Peyer's patch (tissue), 4 donors: ENCODE measurements around the gene EPHA10. TPM values are rescaled to one million over a fixed set of nuclear protein-coding genes. Genes with fewer than 3 reads are reported as not detected.
A peak's percentile ranks its signal among the peaks of the same experiment; 100 is the strongest.

Experiments used
- DNase-seq, 3 donors: peaks; one replicate each; pipeline ENCODE4 v3.0.0-alpha.2; 2017 to 2019
- H3K27ac ChIP-seq, 4 donors: fragments of 200-600 bp; sonication (generic); one replicate each; pipeline ENCODE4 v1.5.1; 2016 to 2019
- H3K27me3 ChIP-seq, 2 donors: fragments of 200-600 bp; sonication (generic); one replicate each; pipeline ENCODE4 v1.5.1; 2019
- H3K36me3 ChIP-seq, 3 donors: fragments of 200-600 bp; sonication (generic); one replicate each; pipeline ENCODE4 v1.5.1; 2016 to 2019
- H3K4me1 ChIP-seq, 4 donors: fragments of 200-600 bp; sonication (generic); one replicate each; pipeline ENCODE4 v1.5.1; 2016 to 2019
- H3K4me3 ChIP-seq, 4 donors: fragments of 200-600 bp; sonication (generic); 1 replicate in 3 of 4; 2 replicates in 1 of 4; pipeline ENCODE4 v1.5.1; 2016 to 2019; ENCODE audit warnings: mild to moderate bottlenecking in 1 of 4
- H3K9me3 ChIP-seq, 4 donors: fragments of 200-600 bp; sonication (generic); one replicate each; pipeline ENCODE4 v1.5.1; 2016 to 2019; ENCODE audit warnings: mild to moderate bottlenecking in 1 of 4
- POLR2A ChIP-seq, 2 donors: fragments of 450-650 bp; IDR thresholded peaks; one replicate each; pipeline ENCODE4 v1.5.1; 2017; ENCODE audit warnings: antibody characterized with exemption in 2 of 2, mild to moderate bottlenecking in 2 of 2, moderate library complexity in 2 of 2
- total RNA-seq, 4 donors: library from RNA; depleted of rRNA; stranded (reverse); fragments of >200 nt; gene quantifications; one replicate each; pipeline ENCODE4 v1.1.0, GENCODE V29; 2016
- TF ChIP-seq, protein P1 (sequence below), 6 experiments: fragments of 450-650 bp in 4 of 6; fragments of 200-600 bp in 2 of 6; sonication (generic) in 1 of 6; IDR thresholded peaks; one replicate each; pipeline ENCODE4 v1.5.1; 2017 to 2019; ENCODE audit warnings: antibody characterized with exemption in 6 of 6, mild to moderate bottlenecking in 3 of 6, moderate library complexity in 1 of 6

The EPHA10 gene
- total RNA-seq, 4 donors from 2014 or later: 9.9 to 67.8 (median 58.0) TPM

- DNase-seq: no peak
- TF ChIP-seq POLR2A (IDR thresholded peaks at IDR 0.05): no peak
- TF ChIP-seq, protein P1, sequence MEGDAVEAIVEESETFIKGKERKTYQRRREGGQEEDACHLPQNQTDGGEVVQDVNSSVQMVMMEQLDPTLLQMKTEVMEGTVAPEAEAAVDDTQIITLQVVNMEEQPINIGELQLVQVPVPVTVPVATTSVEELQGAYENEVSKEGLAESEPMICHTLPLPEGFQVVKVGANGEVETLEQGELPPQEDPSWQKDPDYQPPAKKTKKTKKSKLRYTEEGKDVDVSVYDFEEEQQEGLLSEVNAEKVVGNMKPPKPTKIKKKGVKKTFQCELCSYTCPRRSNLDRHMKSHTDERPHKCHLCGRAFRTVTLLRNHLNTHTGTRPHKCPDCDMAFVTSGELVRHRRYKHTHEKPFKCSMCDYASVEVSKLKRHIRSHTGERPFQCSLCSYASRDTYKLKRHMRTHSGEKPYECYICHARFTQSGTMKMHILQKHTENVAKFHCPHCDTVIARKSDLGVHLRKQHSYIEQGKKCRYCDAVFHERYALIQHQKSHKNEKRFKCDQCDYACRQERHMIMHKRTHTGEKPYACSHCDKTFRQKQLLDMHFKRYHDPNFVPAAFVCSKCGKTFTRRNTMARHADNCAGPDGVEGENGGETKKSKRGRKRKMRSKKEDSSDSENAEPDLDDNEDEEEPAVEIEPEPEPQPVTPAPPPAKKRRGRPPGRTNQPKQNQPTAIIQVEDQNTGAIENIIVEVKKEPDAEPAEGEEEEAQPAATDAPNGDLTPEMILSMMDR (IDR thresholded peaks at IDR 0.05): no peak
- Histone ChIP-seq H3K36me3 (no peaks in the 10 kb centered on the region), H3K27ac (no peak overlapping the region), H3K4me3 (no peak overlapping the region), H3K27me3 (peaks cover 0 to 14% of the 10 kb centered on the region in 2 donors), H3K9me3 (no peaks in the 10 kb centered on the region), H3K4me1 (peaks cover 0 to 17% (median 0%) of the 10 kb centered on the region in 4 donors)
Measured at GRCh38 chr1:37755951-37756560, 8.9 kb downstream of the EPHA10 start.

GRCh38 chr1:37755290-37755689 is 9.6 kb downstream of the EPHA10 start:
- no peaks in the 10 kb centered on the region for H3K36me3 ChIP-seq
- peaks cover 0 to 17% (median 0%) of the 10 kb centered on the region in 4 donors for H3K4me1 ChIP-seq
- no peak overlapping the region for H3K4me3 ChIP-seq
- no peaks in the 10 kb centered on the region for H3K9me3 ChIP-seq
- H3K27ac ChIP-seq: no peak overlapping the region
- TF ChIP-seq POLR2A (IDR thresholded peaks at IDR 0.05): no peak
- TF ChIP-seq, protein P1 (IDR thresholded peaks at IDR 0.05): no peak
- DNase-seq: no peak
- peaks cover 0 to 14% of the 10 kb centered on the region in 2 donors for H3K27me3 ChIP-seq

DNA sequence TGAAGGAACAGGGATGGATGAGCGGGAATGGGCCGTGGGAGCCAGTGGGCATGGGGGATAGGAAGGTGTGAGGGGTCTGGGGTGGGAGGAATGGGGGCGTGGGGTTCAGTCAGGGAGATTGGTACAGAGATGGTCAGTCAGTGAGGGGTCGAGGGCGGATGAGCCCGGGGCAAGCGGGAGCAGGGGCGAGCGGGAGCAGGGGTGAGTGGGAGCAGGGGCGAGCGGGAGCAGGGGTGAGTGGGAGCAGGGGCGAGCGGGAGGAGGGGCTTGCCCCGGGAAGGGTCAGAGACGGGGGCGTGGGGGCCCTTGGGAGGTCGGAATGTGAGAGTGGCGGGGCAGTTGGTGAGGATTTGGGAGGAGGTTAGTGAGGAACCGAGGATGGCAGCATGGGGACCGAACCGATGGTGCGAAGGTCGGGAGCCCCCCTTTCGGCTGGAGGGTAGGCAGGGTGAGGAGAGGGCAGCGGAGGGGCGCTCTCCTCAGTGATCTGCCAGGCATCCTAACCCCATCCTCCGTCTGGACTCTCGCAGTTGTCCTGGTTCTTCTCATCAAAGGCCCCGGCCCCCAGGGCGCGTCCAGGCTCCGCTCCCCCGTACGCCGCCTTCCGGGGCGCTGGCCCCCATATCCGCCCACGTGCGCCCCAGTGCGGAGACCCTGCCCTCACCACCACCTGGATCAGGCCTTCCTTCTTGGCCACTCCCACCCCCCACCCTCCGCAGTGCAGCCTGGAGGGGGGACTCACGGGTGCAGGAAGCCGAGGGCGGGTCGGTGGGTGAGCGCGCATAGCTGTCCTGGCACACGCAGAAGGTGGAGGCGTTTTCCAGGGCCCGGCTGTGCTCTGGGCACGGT is 11.2 kb downstream of the EPHA10 start:
- H3K27ac ChIP-seq: no peak overlapping the region
- no peak for DNase-seq
- peaks cover 0 to 17% (median 0%) of the 10 kb centered on the region in 4 donors for H3K4me1 ChIP-seq
- peaks cover 0 to 14% of the 10 kb centered on the region in 2 donors for H3K27me3 ChIP-seq
- H3K4me3 ChIP-seq: peak overlapping the region in 2 of 4 donors; percentile 54 to 61
- H3K9me3 ChIP-seq: no peaks in the 10 kb centered on the region
- no peak for TF ChIP-seq POLR2A (IDR thresholded peaks at IDR 0.05)
- TF ChIP-seq, protein P1 (IDR thresholded peaks at IDR 0.05): no peak
- no peaks in the 10 kb centered on the region for H3K36me3 ChIP-seq

DNA sequence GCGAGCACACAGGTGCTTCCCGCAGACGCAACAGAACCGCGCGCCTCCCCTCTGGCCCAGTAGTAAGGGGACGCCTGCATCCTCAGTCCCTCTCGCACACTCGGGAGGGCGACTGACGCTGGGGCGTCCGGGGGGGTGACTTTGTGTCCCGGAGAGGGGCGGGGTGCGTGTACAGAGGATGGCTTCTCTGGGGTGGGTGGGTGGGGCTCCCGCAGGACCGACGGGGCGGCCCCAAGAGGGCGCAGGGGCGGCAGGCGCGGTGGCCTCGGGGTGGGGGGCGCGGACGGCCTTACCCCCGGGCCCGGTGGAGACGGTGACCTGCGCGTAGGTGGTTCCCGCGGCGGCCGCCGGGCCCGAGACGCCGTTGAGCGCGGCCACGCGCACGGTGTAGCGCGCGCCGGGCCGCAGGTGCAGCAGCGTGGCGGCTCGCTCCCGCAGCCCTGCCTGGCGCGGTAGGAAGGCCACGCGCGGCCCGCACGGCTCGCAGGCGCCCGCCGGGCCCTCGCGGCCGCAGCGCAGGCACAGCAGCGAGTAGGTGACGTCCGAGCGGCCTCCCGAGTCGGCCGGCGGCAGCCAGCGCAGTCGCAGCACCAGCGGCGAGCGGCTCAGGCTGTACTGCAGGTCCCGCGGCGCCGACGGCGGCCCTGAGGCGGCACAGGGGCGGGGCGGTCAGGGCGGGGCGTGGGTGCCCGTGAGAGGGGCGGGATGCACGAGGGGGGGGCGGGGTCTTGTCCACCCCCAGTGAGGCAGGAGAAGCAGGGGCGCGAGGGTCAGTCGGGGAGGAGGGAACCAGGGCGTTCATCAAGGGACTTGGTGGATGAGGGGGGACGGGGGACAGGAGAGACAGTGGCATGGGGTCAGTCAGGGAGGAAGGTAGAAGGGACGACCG is 12.1 kb downstream of the EPHA10 start:
- Histone ChIP-seq H3K4me3 (peak overlapping the region; percentile 30 to 73 (median 58)), H3K27me3 (peaks cover 0 to 14% of the 10 kb centered on the region in 2 donors), H3K4me1 (peaks cover 0 to 17% (median 0%) of the 10 kb centered on the region in 4 donors), H3K9me3 (no peaks in the 10 kb centered on the region), H3K27ac (peak overlapping the region in 1 of 4 donors; percentile 19), H3K36me3 (no peaks in the 10 kb centered on the region)
- peak in 1 of 3 donors; percentile 73 for DNase-seq
- TF ChIP-seq, protein P1 (IDR thresholded peaks at IDR 0.05): peak in 1 of 6 experiments; percentile 19
- TF ChIP-seq POLR2A (IDR thresholded peaks at IDR 0.05): peak in 1 of 2 donors; percentile 20

DNA sequence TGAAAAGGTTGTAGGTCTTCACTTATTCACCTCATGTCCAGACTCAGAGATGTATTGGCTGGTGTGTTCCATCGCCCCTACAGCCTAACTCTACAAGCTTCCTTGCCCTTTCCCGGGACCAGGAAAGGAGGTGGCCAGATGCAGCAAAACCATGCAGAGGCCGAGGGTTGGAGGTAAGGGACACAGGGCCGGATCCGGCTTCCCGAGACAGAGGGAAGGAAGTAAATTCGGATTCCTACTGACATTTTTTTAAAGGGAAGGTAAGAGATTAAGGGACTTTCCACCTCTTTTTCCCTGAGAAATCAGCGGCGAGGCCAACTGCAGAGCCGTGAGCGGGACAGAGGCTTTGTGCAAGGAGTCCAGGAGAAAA is 12.7 kb downstream of the EPHA10 start:
- TF ChIP-seq POLR2A (IDR thresholded peaks at IDR 0.05): no peak
- TF ChIP-seq, protein P1 (IDR thresholded peaks at IDR 0.05): no peak
- peaks cover 0 to 17% (median 0%) of the 10 kb centered on the region in 4 donors for H3K4me1 ChIP-seq
- H3K27ac ChIP-seq: peak overlapping the region in 1 of 4 donors; percentile 19

More for the DNA sequence above, 12.7 kb downstream of the EPHA10 start:
- DNase-seq: no peak
- Histone ChIP-seq H3K27me3 (peaks cover 0 to 14% of the 10 kb centered on the region in 2 donors), H3K9me3 (no peaks in the 10 kb centered on the region), H3K36me3 (no peaks in the 10 kb centered on the region), H3K4me3 (peak overlapping the region; percentile 30 to 73 (median 58))
